SIG-M5 treated with dmso at 0.1 percent for 504 hours (cell line): Measurements from ENCODE around the gene MOB1B.
"Not testable (repeated sequence)": the region's sequence is repeated elsewhere in the genome, so short reads cannot be mapped to it uniquely, and the experiment has no call there.

Experiments
- DNase-seq: peaks from one replicate; lab custom pipeline; 2025; ENCODE audit not compliant: unreplicated experiment; lab: John Stamatoyannopoulos, UW

MOB1B gene

GRCh38 chr4:71005025-71005424 lies 102.9 kb downstream of the MOB1B start:
- DNase-seq: not testable (repeated sequence)

GRCh38 chr4:71006203-71006907 lies 104.2 kb downstream of the MOB1B start:
- DNase-seq: no peak

GRCh38 chr4:71008196-71008595 lies 106.0 kb downstream of the MOB1B start:
- no peak for DNase-seq

GRCh38 chr4:71009086-71009485 lies 106.9 kb downstream of the MOB1B start:
- no peak for DNase-seq

GRCh38 chr4:71009890-71010588 lies 107.9 kb downstream of the MOB1B start:
- DNase-seq: peak; percentile 19

- DNase-seq: no peak
Observed at GRCh38 chr4:71011451-71011850, 109.3 kb downstream of the MOB1B start.

GRCh38 chr4:71017391-71017790 lies 115.2 kb downstream of the MOB1B start:
- not testable (repeated sequence) for DNase-seq

GRCh38 chr4:71020611-71021010 lies 118.4 kb downstream of the MOB1B start:
- DNase-seq: no peak

GRCh38 chr4:71025654-71026053 lies 123.5 kb downstream of the MOB1B start:
- DNase-seq: no peak

- DNase-seq: no peak
Observed at GRCh38 chr4:71026086-71026485, 123.9 kb downstream of the MOB1B start.

GRCh38 chr4:71027611-71028010 lies 125.4 kb downstream of the MOB1B start:
- no peak for DNase-seq

GRCh38 chr4:71029504-71029903 lies 127.3 kb downstream of the MOB1B start:
- no peak for DNase-seq

- not testable (repeated sequence) for DNase-seq
Observed at GRCh38 chr4:71032106-71032505, 129.9 kb downstream of the MOB1B start.
